PFSK-1 (cell line): ENCODE results near the gene TENM3.

ENCODE experiments used
- FOXP2 ChIP-seq: optimal IDR thresholded peaks from 2 replicates; pipeline ENCODE3; 2011; ENCODE audit warnings: borderline replicate concordance, control low read depth, inconsistent platforms; ENCODE audit not compliant: insufficient read depth; ENCODE audit errors: extremely low read length, extremely low read depth
- POLR2AphosphoS5 ChIP-seq: IDR thresholded peaks from 2 replicates; pipeline ENCODE4 v1.6.1; 2012; ENCODE audit warnings: low read depth, mild to moderate bottlenecking, control low read depth, low read length, moderate library complexity
- REST ChIP-seq, 2 experiments: IDR thresholded peaks; 2 replicates each; pipeline versions ENCODE4 v1.6.1 to v1.8.0; 2011 to 2012; ENCODE audit warnings: low read depth in 2 of 2, low read length in 2 of 2, control low read depth in 1 of 2, inconsistent platforms in 1 of 2, mild to moderate bottlenecking in 1 of 2, moderate library complexity in 1 of 2; ENCODE audit not compliant: insufficient read depth in 1 of 2
- SIN3A ChIP-seq: IDR thresholded peaks from 2 replicates; pipeline ENCODE4 v1.6.1; 2012; ENCODE audit warnings: mild to moderate bottlenecking, low read length, moderate library complexity, borderline replicate concordance; ENCODE audit not compliant: insufficient read depth
- TAF1 ChIP-seq: IDR thresholded peaks from 2 replicates; pipeline ENCODE4 v1.6.1; 2012; ENCODE audit warnings: low read length, control low read depth, borderline replicate concordance; ENCODE audit not compliant: insufficient read depth

The TENM3 gene

GRCh38 chr4:182521011-182521410 lies 277.8 kb downstream of the TENM3 start:
- no peak for TF ChIP-seq TAF1
- TF ChIP-seq POLR2AphosphoS5: no peak
- no peak for TF ChIP-seq SIN3A
- TF ChIP-seq REST (IDR thresholded peaks at IDR 0.05; ENCODE audit: insufficient read depth in 1 of 2, low read depth in 2 of 2, low read length in 2 of 2): no peak
- TF ChIP-seq FOXP2: no peak

- TF ChIP-seq FOXP2: no peak
- no peak for TF ChIP-seq REST (IDR thresholded peaks at IDR 0.05; ENCODE audit: insufficient read depth in 1 of 2, low read depth in 2 of 2, low read length in 2 of 2)
- TF ChIP-seq POLR2AphosphoS5: no peak
- TF ChIP-seq SIN3A: no peak
- no peak for TF ChIP-seq TAF1
Measured at GRCh38 chr4:182528819-182529218, 285.6 kb downstream of the TENM3 start.

GRCh38 chr4:182530451-182530850 lies 287.2 kb downstream of the TENM3 start:
- TF ChIP-seq FOXP2: no peak
- TF ChIP-seq SIN3A: no peak
- TF ChIP-seq REST (IDR thresholded peaks at IDR 0.05; ENCODE audit: insufficient read depth in 1 of 2, low read depth in 2 of 2, low read length in 2 of 2): no peak
- TF ChIP-seq TAF1: no peak
- no peak for TF ChIP-seq POLR2AphosphoS5

GRCh38 chr4:182531555-182532162 lies 288.5 kb downstream of the TENM3 start:
- no peak for TF ChIP-seq TAF1
- no peak for TF ChIP-seq SIN3A
- TF ChIP-seq REST (IDR thresholded peaks at IDR 0.05; ENCODE audit: insufficient read depth in 1 of 2, low read depth in 2 of 2, low read length in 2 of 2): no peak
- TF ChIP-seq FOXP2: no peak
- no peak for TF ChIP-seq POLR2AphosphoS5
